ENCODE results near the gene GRP.

GRP gene

DNA sequence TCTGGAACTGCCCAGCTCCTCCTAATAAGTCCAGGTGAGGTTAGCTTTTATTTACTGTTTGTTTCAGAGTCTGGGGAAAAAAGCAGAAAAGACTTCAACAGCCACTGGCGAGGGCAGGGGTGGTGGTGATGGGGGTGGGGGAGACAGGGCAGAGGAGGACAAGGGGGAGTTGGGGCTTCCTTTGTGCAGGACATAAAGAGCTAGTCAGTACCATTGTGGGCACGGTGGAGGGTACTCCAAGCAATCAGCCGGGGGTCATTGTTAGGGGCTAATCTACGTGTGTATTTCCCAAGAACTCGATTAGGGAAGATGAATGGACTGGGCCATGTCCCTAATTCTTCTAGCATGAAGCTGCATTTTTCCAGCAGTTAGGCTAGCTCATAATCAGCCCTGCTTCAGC, 56.1 kb downstream of the GRP start:
- DNase-seq (ENCODE audit: insufficient read length, low spot score) (no peak), FAIRE-seq (no peak)
- TF ChIP-seq POLR2A (IDR thresholded peaks at IDR 0.05; ENCODE audit: low read depth, low read length) = no peak

DNA sequence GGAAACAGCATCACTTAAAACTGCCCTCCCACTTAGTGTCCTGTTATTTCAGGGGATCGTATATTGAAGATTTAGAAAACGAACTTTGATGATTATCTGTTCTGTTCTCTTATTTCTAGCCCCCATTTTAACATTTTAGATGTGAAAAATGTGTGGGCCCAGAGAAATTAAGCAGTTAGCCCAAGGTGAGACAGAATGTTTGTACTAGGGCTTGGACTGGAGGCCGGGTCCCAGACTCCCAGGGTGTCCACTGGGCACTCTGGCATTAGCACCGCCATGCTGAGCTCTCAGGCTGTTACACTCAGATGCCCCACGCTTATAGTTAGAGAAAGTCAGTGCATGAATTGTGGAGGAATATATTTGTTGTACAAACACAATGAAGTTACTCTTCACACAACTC, 58.8 kb downstream of the GRP start:
- no peak for TF ChIP-seq POLR2A (IDR thresholded peaks at IDR 0.05; ENCODE audit: low read depth, low read length)
- DNase-seq (ENCODE audit: insufficient read length, low spot score) (no peak), FAIRE-seq (no peak)

DNA sequence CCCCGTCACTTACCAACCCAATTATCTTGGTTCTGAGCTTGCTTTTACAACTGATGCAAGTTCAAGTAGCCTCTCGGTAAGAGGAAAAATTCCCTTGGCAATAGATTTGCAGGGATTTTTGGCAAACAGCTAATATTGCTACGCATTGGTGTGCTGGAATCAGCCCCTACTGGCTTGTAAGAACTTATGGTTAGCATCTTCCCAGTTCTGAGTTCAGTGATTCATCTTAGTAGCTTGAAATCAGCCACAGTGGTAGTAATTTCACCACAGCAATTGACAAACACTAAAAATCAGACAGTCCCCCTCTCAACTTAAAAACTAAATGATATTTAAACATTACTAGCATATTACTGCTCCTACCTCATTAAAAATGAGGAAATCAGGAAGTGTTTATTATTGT, 59.2 kb downstream of the GRP start:
- FAIRE-seq (no peak), DNase-seq (ENCODE audit: insufficient read length, low spot score) (no peak)
- TF ChIP-seq POLR2A (IDR thresholded peaks at IDR 0.05; ENCODE audit: low read depth, low read length) = no peak

DNA sequence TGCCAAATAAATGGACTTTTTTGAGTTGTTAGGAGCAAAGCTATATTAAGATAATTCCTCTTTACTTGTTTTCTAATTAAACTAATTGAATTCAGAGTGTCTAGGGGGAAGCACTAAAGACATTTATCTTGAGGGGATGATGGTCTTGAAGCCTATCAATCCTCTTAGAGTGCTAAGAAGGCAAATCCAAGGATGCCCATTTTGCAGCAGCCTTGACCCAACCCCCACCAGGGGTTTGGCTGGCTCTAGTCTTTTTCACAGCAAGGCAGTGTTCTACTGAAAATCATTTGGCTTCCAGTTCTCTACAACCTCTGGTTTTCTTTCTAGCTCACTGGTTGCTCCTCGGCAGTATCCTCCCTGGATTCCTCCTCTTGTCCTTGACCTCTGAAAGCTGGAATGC, 59.8 kb downstream of the GRP start:
- TF ChIP-seq POLR2A (IDR thresholded peaks at IDR 0.05; ENCODE audit: low read depth, low read length) = no peak
- DNase-seq (ENCODE audit: insufficient read length, low spot score) = no peak
- no peak for FAIRE-seq
